OCI-LY1 (cell line): ENCODE data around the gene SMLR1.

ENCODE experiments used
- CTCF ChIP-seq: fragments of 200-600 bp; sonication (generic), shearing (Covaris generic); IDR thresholded peaks from 2 replicates; pipeline ENCODE4 v1.5.1; 2017; ENCODE audit warnings: mild to moderate bottlenecking, antibody characterized with exemption, low read length, moderate library complexity, mixed read lengths
- EZH2 ChIP-seq: fragments of 200-600 bp; sonication (generic), shearing (Covaris generic); IDR thresholded peaks from 2 replicates; pipeline ENCODE4 v1.8.0; 2017; ENCODE audit warnings: borderline replicate concordance, mixed run types, mild to moderate bottlenecking, antibody characterized with exemption, low read length, moderate library complexity, mixed read lengths

- TF ChIP-seq EZH2 = no peak
- no peak for TF ChIP-seq CTCF
These were observed 36.4 kb downstream of the SMLR1 start for GRCh38 chr6:130863415-130864230.
